K562 (cell line): Measurements from ENCODE around the gene GOSR1. TPM values are rescaled to one million over a fixed set of nuclear protein-coding genes. Genes with fewer than 3 reads are reported as not detected.

Experiments used
- ATAC-seq: fragments of 200-7000 bp; cut with Tn5 transposase; 3 replicates; pipeline ENCODE4 v1.9.1; 2020; ENCODE audit warnings: moderate library complexity
- BruUV-seq: library from RNA; stranded (reverse); fragments of 400-500 nt; replicated peaks from 2 replicates; lab custom pipeline; 2021; lab: Mats Ljungman, UMichigan
- CTCF ChIA-PET: fragments of 300-600 bp; formaldehyde crosslinking; extraction: SDS; loops from one replicate; lab custom pipeline; 2021; ENCODE audit warnings: low intra/inter-chr PET ratio; lab: Yijun Ruan, JAX
- POLR2A ChIA-PET: fragments of 300-600, 350-650 bp; sonication (Branson Sonifier 250); formaldehyde crosslinking; extraction: SDS; loops from one replicate; lab custom pipeline; 2021; ENCODE audit warnings: antibody characterized with exemption, inconsistent platforms; lab: Yijun Ruan, JAX
- DNase-seq, 4 experiments: peaks; one replicate each; pipeline versions ENCODE4 v3.0.0 to v3.0.0-alpha.2; 2011 to 2018; ENCODE audit warnings: low spot score in 3 of 4, mixed read lengths in 3 of 4; ENCODE audit errors: extremely low read depth in 1 of 4
- FAIRE-seq: peaks from 2 replicates; lab custom pipeline; 2011; peaks lifted over from hg19 to GRCh38; lab: Jason Lieb, UNC
- H2AFZ ChIP-seq: 2 replicates; pipeline ENCODE4 v1.6.0; 2011; ENCODE audit warnings: low read depth, low read length, control low read depth, inconsistent platforms
- H3K27ac ChIP-seq: fragments of 200-600 bp; 3 replicates; pipeline ENCODE4 v1.8.0; 2011; ENCODE audit warnings: low read depth, mild to moderate bottlenecking, control low read depth, inconsistent platforms, low read length, moderate library complexity, mixed read lengths; ENCODE audit errors: extremely low read depth
- H3K27me3 ChIP-seq, 2 experiments: fragments of 300-600 bp in 1 of 2; 2 replicates in 1 of 2; 3 replicates in 1 of 2; pipeline versions ENCODE4 v1.6.0 to v1.8.0; 2011; ENCODE audit warnings: inconsistent platforms in 2 of 2, low read length in 2 of 2, mild to moderate bottlenecking in 1 of 2, mixed read lengths in 1 of 2, moderate library complexity in 1 of 2; ENCODE audit not compliant: control insufficient read depth in 2 of 2, insufficient read depth in 2 of 2
- H3K36me3 ChIP-seq: fragments of 300-600 bp; 3 replicates; pipeline ENCODE4 v1.8.0; 2011; ENCODE audit warnings: mild to moderate bottlenecking, low read length, inconsistent platforms; ENCODE audit not compliant: control insufficient read depth, insufficient read depth
- H3K4me1 ChIP-seq, 2 experiments: fragments of 200-600 bp in 1 of 2; replicated peaks in 1 of 2; 2 replicates in 1 of 2; 3 replicates in 1 of 2; pipeline versions ENCODE4 v1.5.1 to v1.8.0; 2011; ENCODE audit warnings: inconsistent platforms in 2 of 2, low read length in 2 of 2, mild to moderate bottlenecking in 1 of 2, mixed read lengths in 1 of 2, moderate library complexity in 1 of 2; ENCODE audit not compliant: control insufficient read depth in 2 of 2, insufficient read depth in 2 of 2
- H3K4me2 ChIP-seq: 2 replicates; pipeline ENCODE4 v1.6.1; 2011; ENCODE audit warnings: low read length, control low read depth, inconsistent platforms, mixed read lengths; ENCODE audit not compliant: insufficient read depth
- H3K4me3 ChIP-seq: fragments of 200-600 bp; sonication (generic), shearing (Covaris generic); 2 replicates; pipeline ENCODE4 v1.5.1; 2016; ENCODE audit warnings: control low read depth, inconsistent platforms
- H3K79me2 ChIP-seq: fragments of 200-600 bp; 3 replicates; pipeline ENCODE4 v1.8.0; 2011; ENCODE audit warnings: low read length, inconsistent platforms; ENCODE audit not compliant: control insufficient read depth, insufficient read depth
- H3K9ac ChIP-seq, 2 experiments: 2 replicates each; pipeline versions ENCODE4 v1.6.0 to v1.6.1; 2011; ENCODE audit warnings: low read depth in 2 of 2, low read length in 2 of 2, control low read depth in 1 of 2, inconsistent platforms in 1 of 2, mild to moderate bottlenecking in 1 of 2, mixed read lengths in 1 of 2; ENCODE audit not compliant: insufficient read depth in 1 of 2
- H3K9me1 ChIP-seq: one replicate; pipeline ENCODE4 v1.6.0; 2011; ENCODE audit warnings: inconsistent platforms, mild to moderate bottlenecking, low read length, moderate library complexity; ENCODE audit not compliant: control insufficient read depth, insufficient read depth
- H3K9me3 ChIP-seq: replicated peaks from 2 replicates; pipeline ENCODE4 v1.5.1; 2011; ENCODE audit warnings: low read depth, low read length, inconsistent platforms; ENCODE audit not compliant: control insufficient read depth, insufficient read depth
- H4K20me1 ChIP-seq: replicated peaks from 2 replicates; pipeline ENCODE4 v1.6.1; 2011; ENCODE audit warnings: low read length, inconsistent platforms, mixed read lengths; ENCODE audit not compliant: control insufficient read depth, insufficient read depth
- BCL6 ChIP-seq: fragments of 250-450 bp; sonication (Bioruptor Pico); IDR thresholded peaks from 2 replicates; pipeline ENCODE4 v1.4.0; 2020
- CBFA2T2 ChIP-seq: fragments of 450-650 bp; conservative IDR thresholded peaks from 2 replicates; pipeline ENCODE4 v1.6.1; 2017; ENCODE audit warnings: mild to moderate bottlenecking
- CSDE1 ChIP-seq, 2 experiments: fragments of 450-650 bp; IDR thresholded peaks; 2 replicates each; pipeline ENCODE4 v1.6.1; 2016; ENCODE audit warnings: mild to moderate bottlenecking in 1 of 2
- CXXC5 ChIP-seq: fragments of 250-450 bp; sonication (Bioruptor Pico); IDR thresholded peaks from 2 replicates; pipeline ENCODE4 v1.8.0; 2022; ENCODE audit warnings: inconsistent platforms, mild to moderate bottlenecking, moderate library complexity
- EWSR1 ChIP-seq: fragments of 450-650 bp; IDR thresholded peaks from 2 replicates; pipeline ENCODE4 v1.6.1; 2018; ENCODE audit warnings: borderline replicate concordance, mild to moderate bottlenecking, low read depth, moderate library complexity; ENCODE audit not compliant: partially characterized antibody
- GATAD2A ChIP-seq: fragments of 450-650 bp; IDR thresholded peaks from 2 replicates; pipeline ENCODE4 v1.6.1; 2017
- KDM1A ChIP-seq, 2 experiments: fragments of 450-650 bp; IDR thresholded peaks; 2 replicates each; pipeline ENCODE4 v1.6.1; 2016; ENCODE audit warnings: mild to moderate bottlenecking in 2 of 2
- NFIX ChIP-seq: fragments of 250-450 bp; sonication (Bioruptor Pico); IDR thresholded peaks from 2 replicates; pipeline ENCODE4 v1.4.0; 2020; ENCODE audit warnings: low read depth, mild to moderate bottlenecking, moderate library complexity
- NFXL1 ChIP-seq: fragments of 450-650 bp; formaldehyde crosslinking; IDR thresholded peaks from 2 replicates; pipeline ENCODE4 v1.4.0; 2021; ENCODE audit warnings: mild to moderate bottlenecking
- PML ChIP-seq: IDR thresholded peaks from 2 replicates; pipeline ENCODE4 v1.6.1; 2012; ENCODE audit warnings: low read length, inconsistent platforms
- RAD21 ChIP-seq, 2 experiments: fragments of 250-450 bp in 1 of 2; fragments of 450-650 bp in 1 of 2; sonication (Bioruptor Pico) in 1 of 2; formaldehyde crosslinking in 1 of 2; IDR thresholded peaks in 1 of 2; conservative IDR thresholded peaks in 1 of 2; 2 replicates each; pipeline versions ENCODE4 v1.4.0 to v1.8.0; 2020 to 2022; ENCODE audit warnings: mild to moderate bottlenecking in 2 of 2, moderate library complexity in 1 of 2
- SPI1 ChIP-seq: IDR thresholded peaks from 2 replicates; pipeline ENCODE4 v1.6.1; 2011; ENCODE audit warnings: low read depth, low read length, control low read depth, borderline replicate concordance
- TCF7L2 ChIP-seq: fragments of 150-350 bp; IDR thresholded peaks from 2 replicates; pipeline ENCODE4 v1.6.1; 2016; ENCODE audit warnings: low read depth, mild to moderate bottlenecking, low read length, moderate library complexity
- TFAM ChIP-seq: fragments of 250-450 bp; sonication (Bioruptor Pico); conservative IDR thresholded peaks from 2 replicates; pipeline ENCODE4 v1.5.0; 2021; ENCODE audit warnings: mild to moderate bottlenecking, moderate library complexity
- TRIM24 ChIP-seq, 2 experiments: fragments of 450-650 bp; IDR thresholded peaks; 2 replicates each; pipeline ENCODE4 v1.6.1; 2016
- ZNF121 ChIP-seq: sonication (generic); formaldehyde crosslinking; conservative IDR thresholded peaks from 2 replicates; pipeline ENCODE4 v1.8.0; 2022; ENCODE audit warnings: missing genetic modification reagents
- ZNF436 ChIP-seq: fragments of 250-450, 450-650 bp; sonication (Bioruptor Pico); formaldehyde crosslinking; IDR thresholded peaks from 2 replicates; pipeline ENCODE4 v1.7.0; 2020; ENCODE audit warnings: mild to moderate bottlenecking
- ZNF696 ChIP-seq: fragments of 250-450 bp; sonication (Bioruptor Pico); conservative IDR thresholded peaks from 2 replicates; pipeline ENCODE4 v1.4.0; 2020; ENCODE audit warnings: mild to moderate bottlenecking, moderate library complexity
- WGBS: fragments of 100-300 bp; shearing (Covaris generic); methylation state at CpG from one replicate; pipeline ENCODE4 v1.1.6; 2016; ENCODE audit warnings: low coverage, mixed read lengths; ENCODE audit not compliant: insufficient coverage; ENCODE audit errors: missing lambda C conversion rate; 5-methylcytosine and 5-hydroxymethylcytosine counted together
- in situ Hi-C: fragments of 300-500 bp; cut with MboI; formaldehyde crosslinking; loops from 4 replicates; pipeline ENCODE4 v1.15.0; 2018; ENCODE audit warnings: inconsistent platforms, mixed read lengths
- intact Hi-C: fragments of 100-400 bp; cut with micrococcal nuclease; formaldehyde crosslinking; loops from 2 replicates; pipeline ENCODE4 v1.14.2; 2022
- polyA plus RNA-seq, 8 experiments: library from polyadenylated mRNA; depleted of rRNA in 4 of 8; stranded (reverse) in 5 of 8; unstranded in 3 of 8; fragments of >200 nt; fragmentation: Nextera tagmentation in 2 of 8; fragmentation: Illumina TruSeq in 1 of 8; extraction: Ambion mirVana in 2 of 8; extraction: Trizol in 1 of 8; gene quantifications; 2 replicates each; pipeline versions ENCODE4 v1.2.1 to v1.2.3, GENCODE V29; 2011 to 2014; ENCODE audit warnings: inconsistent platforms in 1 of 8, missing spikeins in 1 of 8
- total RNA-seq, 7 experiments: library from RNA; depleted of rRNA in 6 of 7; stranded (reverse); fragments of >200 nt in 6 of 7; fragmentation: Illumina TruSeq in 2 of 7; extraction: Trizol in 2 of 7; gene quantifications; 2 replicates each; pipeline versions ENCODE4 v1.2.1 to v1.2.3, GENCODE V29; 2011 to 2021; ENCODE audit warnings: low replicate concordance in 1 of 7
- TF ChIP-seq, protein P1 (sequence below): sonication (generic); IDR thresholded peaks from 2 replicates; pipeline ENCODE4 v1.6.1; 2016
- TF ChIP-seq, protein P2 (sequence below): fragments of 250-450 bp; sonication (Bioruptor Pico); IDR thresholded peaks from 2 replicates; pipeline ENCODE4 v1.8.0; 2021; ENCODE audit warnings: borderline replicate concordance, mild to moderate bottlenecking, moderate library complexity; ENCODE audit not compliant: poor library complexity, severe bottlenecking
- TF ChIP-seq, protein P3 (sequence below): sonication (generic); formaldehyde crosslinking; IDR thresholded peaks from 2 replicates; pipeline ENCODE4 v1.5.0; 2020; ENCODE audit warnings: missing genetic modification reagents
- TF ChIP-seq, protein P4 (sequence below): fragments of 450-650 bp; IDR thresholded peaks from 2 replicates; pipeline ENCODE4 v1.7.0; 2016; ENCODE audit warnings: borderline replicate concordance

The GOSR1 gene
- total and polyA plus RNA-seq, 9 of the 15 experiments (the other 6 are each of a cell fraction or from before 2014, with no cell fraction given), result 17.6 to 95.5 (median 33.3) TPM

DNA sequence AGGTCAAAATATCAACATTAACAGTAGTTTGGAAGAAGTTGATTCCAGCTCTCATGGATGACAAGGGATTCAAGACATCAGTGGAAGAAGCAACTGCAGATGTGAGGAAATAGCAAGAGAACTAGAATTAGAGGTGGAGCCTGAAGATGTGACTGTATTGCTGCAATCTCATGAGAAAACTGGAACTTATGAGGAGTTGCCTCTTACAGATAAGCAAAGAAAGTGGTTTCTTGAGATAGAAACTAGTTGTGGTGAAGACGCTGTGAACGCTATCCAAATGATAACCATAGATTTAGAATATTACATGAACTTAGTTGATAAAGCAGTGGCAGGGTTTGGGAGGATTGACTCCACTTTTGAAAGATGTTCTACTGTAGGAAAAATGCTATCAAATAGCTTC is 67.8 kb downstream of the GOSR1 start:
- POLR2A ChIA-PET, result interaction anchor here (0.6 to 0.9 kb wide), 3 partner anchors 13 to 21 kb away, joined by 3 to 9 read pairs (median 5); no protein-coding TSS in a partner anchor
- H2AFZ ChIP-seq, result no peak overlapping the region
- no peaks in the 10 kb centered on the region for H3K79me2 ChIP-seq
- H4K20me1 ChIP-seq, result peaks cover 3% of the 10 kb centered on the region; the same call in 1 of the 2 replicates
- CTCF ChIA-PET, result no interaction called here
- no peaks in the 10 kb centered on the region for H3K36me3 ChIP-seq
- H3K27me3 ChIP-seq, result peaks cover 31 to 43% of the 10 kb centered on the region in 2 experiments
- DNase-seq, result peak in 1 of 4 experiments; percentile 39
- intact Hi-C loops (no loop called here), in situ Hi-C loops (no loop called here)
- no peak for FAIRE-seq
- H3K4me2 ChIP-seq, result no peak overlapping the region
- H3K27ac ChIP-seq, result no peak overlapping the region
- no peak for ATAC-seq
- H3K4me3 ChIP-seq, result no peak overlapping the region
- no peak overlapping the region for H3K9ac ChIP-seq
- H3K9me1 ChIP-seq, result no peaks in the 10 kb centered on the region
- peaks cover 3 to 4% of the 10 kb centered on the region in 2 experiments; a peak in 2 of 5 replicates for H3K4me1 ChIP-seq
- BruUV-seq, result no TSS peak
- no peaks in the 10 kb centered on the region for H3K9me3 ChIP-seq
- 0% methylated on average over 2 of the region's 2 CpGs for WGBS
- no peak for TF ChIP-seq CSDE1 (IDR thresholded peaks at IDR 0.05)
- TF ChIP-seq NFIX, result no peak
- TF ChIP-seq PML, result 0 out of 2 replicates have a peak, but pooled peaks have one; percentile 34
- TF ChIP-seq, protein P1, sequence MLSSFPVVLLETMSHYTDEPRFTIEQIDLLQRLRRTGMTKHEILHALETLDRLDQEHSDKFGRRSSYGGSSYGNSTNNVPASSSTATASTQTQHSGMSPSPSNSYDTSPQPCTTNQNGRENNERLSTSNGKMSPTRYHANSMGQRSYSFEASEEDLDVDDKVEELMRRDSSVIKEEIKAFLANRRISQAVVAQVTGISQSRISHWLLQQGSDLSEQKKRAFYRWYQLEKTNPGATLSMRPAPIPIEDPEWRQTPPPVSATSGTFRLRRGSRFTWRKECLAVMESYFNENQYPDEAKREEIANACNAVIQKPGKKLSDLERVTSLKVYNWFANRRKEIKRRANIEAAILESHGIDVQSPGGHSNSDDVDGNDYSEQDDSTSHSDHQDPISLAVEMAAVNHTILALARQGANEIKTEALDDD, result peak; percentile 74
- TF ChIP-seq GATAD2A, result no peak
- peak; percentile 78 to 84 for TF ChIP-seq KDM1A (IDR thresholded peaks at IDR 0.05)
- TF ChIP-seq EWSR1, result no peak
- no peak for TF ChIP-seq ZNF696 (CRISPR knock-in tag)
- TF ChIP-seq SPI1, result no peak
- no peak for TF ChIP-seq ZNF121
- TF ChIP-seq BCL6, result no peak
- TF ChIP-seq, protein P2, sequence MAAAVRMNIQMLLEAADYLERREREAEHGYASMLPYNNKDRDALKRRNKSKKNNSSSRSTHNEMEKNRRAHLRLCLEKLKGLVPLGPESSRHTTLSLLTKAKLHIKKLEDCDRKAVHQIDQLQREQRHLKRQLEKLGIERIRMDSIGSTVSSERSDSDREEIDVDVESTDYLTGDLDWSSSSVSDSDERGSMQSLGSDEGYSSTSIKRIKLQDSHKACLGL (CRISPR knock-in tag), result no peak
- TF ChIP-seq CXXC5 (CRISPR knock-in tag), result peak; percentile 66
- TF ChIP-seq, protein P3, sequence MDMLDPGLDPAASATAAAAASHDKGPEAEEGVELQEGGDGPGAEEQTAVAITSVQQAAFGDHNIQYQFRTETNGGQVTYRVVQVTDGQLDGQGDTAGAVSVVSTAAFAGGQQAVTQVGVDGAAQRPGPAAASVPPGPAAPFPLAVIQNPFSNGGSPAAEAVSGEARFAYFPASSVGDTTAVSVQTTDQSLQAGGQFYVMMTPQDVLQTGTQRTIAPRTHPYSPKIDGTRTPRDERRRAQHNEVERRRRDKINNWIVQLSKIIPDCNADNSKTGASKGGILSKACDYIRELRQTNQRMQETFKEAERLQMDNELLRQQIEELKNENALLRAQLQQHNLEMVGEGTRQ (CRISPR knock-in tag), result no peak
- no peak for TF ChIP-seq TCF7L2
- TF ChIP-seq, protein P4, sequence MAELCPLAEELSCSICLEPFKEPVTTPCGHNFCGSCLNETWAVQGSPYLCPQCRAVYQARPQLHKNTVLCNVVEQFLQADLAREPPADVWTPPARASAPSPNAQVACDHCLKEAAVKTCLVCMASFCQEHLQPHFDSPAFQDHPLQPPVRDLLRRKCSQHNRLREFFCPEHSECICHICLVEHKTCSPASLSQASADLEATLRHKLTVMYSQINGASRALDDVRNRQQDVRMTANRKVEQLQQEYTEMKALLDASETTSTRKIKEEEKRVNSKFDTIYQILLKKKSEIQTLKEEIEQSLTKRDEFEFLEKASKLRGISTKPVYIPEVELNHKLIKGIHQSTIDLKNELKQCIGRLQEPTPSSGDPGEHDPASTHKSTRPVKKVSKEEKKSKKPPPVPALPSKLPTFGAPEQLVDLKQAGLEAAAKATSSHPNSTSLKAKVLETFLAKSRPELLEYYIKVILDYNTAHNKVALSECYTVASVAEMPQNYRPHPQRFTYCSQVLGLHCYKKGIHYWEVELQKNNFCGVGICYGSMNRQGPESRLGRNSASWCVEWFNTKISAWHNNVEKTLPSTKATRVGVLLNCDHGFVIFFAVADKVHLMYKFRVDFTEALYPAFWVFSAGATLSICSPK, result no peak
- no peak for TF ChIP-seq RAD21 (CRISPR knock-in tag; conservative IDR thresholded peaks at IDR 0.05 in 1 of 2, IDR thresholded peaks at IDR 0.05 in 1 of 2)
- no peak for TF ChIP-seq NFXL1 (CRISPR knock-in tag)
- TF ChIP-seq TRIM24 (IDR thresholded peaks at IDR 0.05), result peak; percentile 14 to 36; a peak in 1 of 4 replicates
- TF ChIP-seq ZNF436, result no peak
- TF ChIP-seq TFAM (CRISPR knock-in tag), result no peak
- TF ChIP-seq CBFA2T2, result peak; percentile 81
